GM12872 (cell line): ENCODE data around the gene KDM4B.

Experiments
- CTCF ChIP-seq: IDR thresholded peaks from 3 replicates; pipeline ENCODE4 v1.5.1; 2011; ENCODE audit warnings: low read depth, mild to moderate bottlenecking, low read length, moderate library complexity; ENCODE audit not compliant: insufficient read depth

KDM4B gene

GRCh38 chr19:5171711-5172110 is 202.8 kb downstream of the KDM4B start:
- no peak for TF ChIP-seq CTCF

DNA sequence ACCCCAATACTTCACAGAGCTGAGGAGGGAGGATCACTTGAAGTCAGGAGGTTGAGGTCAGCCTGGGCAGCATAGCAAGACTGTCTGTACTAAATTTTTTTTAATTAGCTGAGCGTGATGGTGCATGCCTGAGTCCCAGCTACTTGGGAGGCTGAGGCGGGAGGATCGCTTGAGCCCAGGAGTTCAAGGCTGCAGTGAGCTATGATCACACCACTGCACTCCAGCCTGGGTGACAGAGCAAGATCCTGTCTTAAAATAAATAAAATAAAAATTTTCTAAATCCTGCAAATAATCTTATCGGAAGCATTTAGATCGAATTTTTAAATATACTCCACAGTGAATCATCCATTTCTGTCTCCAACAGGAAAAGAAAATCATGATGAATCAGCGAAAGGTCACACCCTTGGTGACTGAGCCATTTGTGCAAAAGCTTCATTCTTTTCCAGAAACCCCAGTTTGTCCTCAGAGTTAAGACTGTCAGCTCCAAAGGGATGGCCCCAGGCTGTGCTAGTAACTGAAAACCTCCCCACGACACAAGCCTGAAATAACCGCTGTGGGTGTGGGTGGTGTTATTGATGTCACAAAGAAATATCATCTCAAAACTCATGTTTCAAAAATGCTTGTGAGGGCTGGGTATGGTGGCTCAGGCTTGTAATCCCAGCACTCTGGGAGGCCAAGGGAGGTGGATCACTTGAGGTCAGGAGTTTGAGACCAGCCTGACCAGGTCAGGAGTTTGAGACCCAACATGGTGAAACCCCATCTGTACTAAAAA is 204.1 kb downstream of the KDM4B start:
- no peak for TF ChIP-seq CTCF

DNA sequence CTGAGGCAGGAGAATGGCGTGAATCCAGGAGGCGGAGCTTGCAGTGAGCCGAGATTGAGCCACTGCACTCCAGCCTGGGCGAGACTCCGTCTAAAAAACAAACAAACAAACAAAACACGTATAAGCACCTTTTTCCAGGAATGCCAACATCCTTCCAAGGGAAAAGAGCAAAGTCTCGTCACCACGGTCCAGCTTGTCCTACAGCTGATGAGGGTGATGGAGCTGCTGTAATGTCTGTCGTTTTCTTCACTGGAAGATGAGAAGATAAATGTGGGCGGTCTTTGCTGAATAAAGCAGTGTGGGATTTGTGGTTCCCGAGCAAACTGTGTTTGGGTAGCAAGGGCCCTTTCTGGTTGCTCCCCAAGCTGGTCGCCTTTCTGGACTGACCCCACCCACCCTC is 205.1 kb downstream of the KDM4B start:
- no peak for TF ChIP-seq CTCF

GRCh38 chr19:5177745-5178450 is 209.0 kb downstream of the KDM4B start:
- no peak for TF ChIP-seq CTCF

DNA sequence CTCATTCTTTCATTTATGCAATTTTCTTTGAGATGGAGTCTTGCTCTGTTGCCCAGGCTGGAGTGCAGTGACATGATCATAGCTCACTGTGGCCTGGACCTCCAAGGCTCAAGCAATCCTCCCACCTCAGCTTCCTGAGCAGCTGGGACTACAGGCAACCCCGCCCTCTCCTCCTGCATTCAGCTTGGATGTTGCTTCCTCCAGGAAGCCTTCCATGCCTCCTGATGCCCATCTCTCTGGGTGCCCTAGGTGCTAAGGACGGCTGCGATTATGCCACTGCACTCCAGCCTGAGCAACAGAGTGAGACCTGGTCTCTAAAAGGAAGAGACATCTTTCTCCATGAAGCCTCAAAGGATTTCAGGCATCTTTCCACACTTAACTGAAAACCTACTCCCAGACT is 209.9 kb downstream of the KDM4B start:
- TF ChIP-seq CTCF = no peak

DNA sequence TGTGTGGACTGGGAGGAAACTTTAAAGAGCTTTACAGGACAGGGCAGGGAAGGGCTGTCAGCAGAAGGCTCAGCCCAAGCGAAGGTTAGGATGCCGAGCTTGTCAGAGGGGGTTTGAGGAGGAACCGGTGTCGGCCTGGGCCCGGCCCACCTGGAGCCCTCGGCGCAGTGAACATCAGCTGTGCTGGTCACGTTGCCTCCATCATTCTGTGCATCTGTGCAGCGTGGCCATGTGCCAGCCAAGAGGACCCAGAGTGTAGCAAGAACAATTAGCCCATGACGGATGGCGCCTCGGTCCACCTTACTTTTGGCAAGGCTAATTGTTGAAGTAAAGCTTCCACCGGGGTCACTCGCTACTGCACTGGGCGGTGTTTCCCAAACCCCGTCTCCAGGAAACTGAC is 210.3 kb downstream of the KDM4B start:
- TF ChIP-seq CTCF = no peak

GRCh38 chr19:5181329-5181728 is 212.4 kb downstream of the KDM4B start:
- no peak for TF ChIP-seq CTCF
